Measurements from ENCODE around the gene RIPOR2. TPM values are rescaled to one million over a fixed set of nuclear protein-coding genes. Genes with fewer than 3 reads are reported as not detected.

RIPOR2 gene
- total RNA-seq, 1 experiment from 2014 or later: 5.0 TPM

DNA sequence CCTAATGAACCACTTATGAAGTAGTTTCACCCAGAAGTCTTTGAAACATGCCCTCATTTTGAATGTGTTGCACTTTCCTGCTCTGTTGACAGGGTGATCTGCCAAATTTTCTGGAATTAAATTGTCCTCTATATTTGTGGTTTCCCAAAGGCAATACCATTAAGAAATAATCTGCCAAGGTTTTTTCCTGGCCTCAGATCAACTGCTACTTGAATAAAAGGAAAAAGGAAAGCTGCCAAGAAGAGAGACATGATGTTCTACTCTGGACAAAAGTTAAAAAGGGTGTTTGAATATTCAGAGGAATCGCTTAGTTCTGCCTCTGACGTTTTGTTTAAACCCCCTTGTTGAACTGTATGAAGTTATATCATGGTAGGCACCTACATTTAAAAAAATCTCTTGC, 99.7 kb downstream of the RIPOR2 start:
- TF ChIP-seq, protein P1, sequence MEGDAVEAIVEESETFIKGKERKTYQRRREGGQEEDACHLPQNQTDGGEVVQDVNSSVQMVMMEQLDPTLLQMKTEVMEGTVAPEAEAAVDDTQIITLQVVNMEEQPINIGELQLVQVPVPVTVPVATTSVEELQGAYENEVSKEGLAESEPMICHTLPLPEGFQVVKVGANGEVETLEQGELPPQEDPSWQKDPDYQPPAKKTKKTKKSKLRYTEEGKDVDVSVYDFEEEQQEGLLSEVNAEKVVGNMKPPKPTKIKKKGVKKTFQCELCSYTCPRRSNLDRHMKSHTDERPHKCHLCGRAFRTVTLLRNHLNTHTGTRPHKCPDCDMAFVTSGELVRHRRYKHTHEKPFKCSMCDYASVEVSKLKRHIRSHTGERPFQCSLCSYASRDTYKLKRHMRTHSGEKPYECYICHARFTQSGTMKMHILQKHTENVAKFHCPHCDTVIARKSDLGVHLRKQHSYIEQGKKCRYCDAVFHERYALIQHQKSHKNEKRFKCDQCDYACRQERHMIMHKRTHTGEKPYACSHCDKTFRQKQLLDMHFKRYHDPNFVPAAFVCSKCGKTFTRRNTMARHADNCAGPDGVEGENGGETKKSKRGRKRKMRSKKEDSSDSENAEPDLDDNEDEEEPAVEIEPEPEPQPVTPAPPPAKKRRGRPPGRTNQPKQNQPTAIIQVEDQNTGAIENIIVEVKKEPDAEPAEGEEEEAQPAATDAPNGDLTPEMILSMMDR (conservative IDR thresholded peaks at IDR 0.05): no peak
- Histone ChIP-seq H4K5ac (ENCODE audit: insufficient read length, low read depth, low read length) (no peak overlapping the region), H3K14ac (ENCODE audit: insufficient read depth, low read length) (no peak overlapping the region), H3K79me2 (ENCODE audit: insufficient read depth, low read length) (no peaks in the 10 kb centered on the region), H2BK5ac (ENCODE audit: insufficient read length, low read length) (no peak overlapping the region), H3K4me2 (ENCODE audit: insufficient read depth, insufficient read length, low read length) (no peak overlapping the region), H2BK20ac (ENCODE audit: low read depth, low read length, poor library complexity, severe bottlenecking) (no peak overlapping the region), H4K20me1 (ENCODE audit: control insufficient read depth, insufficient read depth, insufficient read length) (no peaks in the 10 kb centered on the region), H3K27ac (ENCODE audit: insufficient read length, low read depth, low read length) (no peak overlapping the region), H4K8ac (replicated peaks; ENCODE audit: insufficient read length, low read depth, low read length) (no peak overlapping the region), H3K9ac (ENCODE audit: extremely low read depth, insufficient read length, low read length) (no peak overlapping the region), H3K4ac (ENCODE audit: low read depth, low read length) (no peak overlapping the region), H3K79me1 (ENCODE audit: insufficient read depth, low read depth, low read length, poor library complexity, severe bottlenecking) (no peaks in the 10 kb centered on the region), H2BK120ac (ENCODE audit: low read depth, low read length, poor library complexity, severe bottlenecking) (no peak overlapping the region), H3K27me3 (ENCODE audit: insufficient read depth, low read length) (no peaks in the 10 kb centered on the region), H3K4me1 (ENCODE audit: insufficient read depth, low read length) (no peaks in the 10 kb centered on the region), H3T11ph (ENCODE audit: low read length) (no peak overlapping the region), H3K18ac (ENCODE audit: insufficient read length, low read depth, low read length) (no peak overlapping the region), H3K56ac (ENCODE audit: insufficient read length, low read depth, low read length) (no peak overlapping the region), H3K9me3 (ENCODE audit: control insufficient read depth, low read depth, low read length) (no peaks in the 10 kb centered on the region), H2BK15ac (ENCODE audit: low read depth, low read length) (no peak overlapping the region), H2BK12ac (ENCODE audit: insufficient read length, low read depth, low read length) (no peak overlapping the region), H2AK5ac (ENCODE audit: insufficient read length, low read length) (no peak overlapping the region), H3K23me2 (ENCODE audit: insufficient read length, low read depth, low read length, poor library complexity, severe bottlenecking) (no peaks in the 10 kb centered on the region), H4K91ac (ENCODE audit: insufficient read length, low read depth, low read length) (no peak overlapping the region), H2AFZ (ENCODE audit: low read length) (no peak overlapping the region), H3K23ac (ENCODE audit: insufficient read length, low read depth, low read length) (no peak overlapping the region)
- no peak for DNase-seq
- no peaks in the 10 kb centered on the region for H3K9me3 Mint-ChIP-seq
- peaks cover 0 to 3% (median 2%) of the 10 kb centered on the region in 3 experiments; a peak in 2 of 7 replicates for H3K36me3 Mint-ChIP-seq (ENCODE audit: insufficient read depth in 1 of 3, low read depth in 3 of 3)
- peaks cover 6 to 11% of the 10 kb centered on the region in 2 experiments for H3K4me1 Mint-ChIP-seq
- no peak overlapping the region for H3K27ac Mint-ChIP-seq
- no peak overlapping the region for H3K4me3 Mint-ChIP-seq
- no CpG with 5 or more reads among the region's 2 CpGs for WGBS (ENCODE audit: extremely low coverage, insufficient read length, low lambda C conversion rate)
- H3K27me3 Mint-ChIP-seq (ENCODE audit: low read depth): no peaks in the 10 kb centered on the region

All from H9 (cell line).